Activated CD4-positive, alpha-beta T cell treated with anti-CD3 and anti-CD28 coated beads for 24 hours (primary cell): ENCODE data around the gene NME4.
"Not testable (repeated sequence)": the region's sequence is repeated elsewhere in the genome, so short reads cannot be mapped to it uniquely, and the experiment has no call there.

Experiments
- DNase-seq, 2 donors: peaks; one replicate each; pipeline ENCODE4 v3.0.0-alpha.2; 2020; ENCODE audit warnings: low read depth in 2 of 2

Gene NME4

DNA sequence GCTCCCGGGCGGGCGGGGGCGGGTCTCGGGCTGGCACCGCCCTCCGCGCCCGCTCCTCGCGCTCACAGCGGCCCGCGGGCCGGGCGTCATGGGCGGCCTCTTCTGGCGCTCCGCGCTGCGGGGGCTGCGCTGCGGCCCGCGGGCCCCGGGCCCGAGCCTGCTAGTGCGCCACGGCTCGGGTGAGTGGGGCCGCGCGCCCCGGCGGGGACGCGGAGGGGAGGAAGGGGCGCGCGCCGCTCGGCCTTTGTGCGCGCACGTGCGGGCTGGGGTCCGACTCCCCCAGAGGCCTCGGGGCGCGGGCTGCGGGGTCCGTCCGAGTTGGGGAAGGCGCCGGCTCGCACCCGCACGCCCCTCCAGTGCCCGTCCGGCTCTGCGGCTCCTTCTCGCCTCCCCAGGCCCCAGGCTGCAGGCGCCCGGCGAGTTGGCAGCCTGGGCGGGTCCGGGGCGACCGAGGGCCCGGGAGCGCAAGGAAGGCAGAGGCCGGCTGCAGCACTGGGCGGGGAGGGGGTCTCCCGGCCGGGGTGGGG lies at the start of gene NME4:
TSS of gene NME4 (plus strand) at position 65 of the 527 bp plus-strand sequence. CDS start at position 89, 24 bp downstream.
- DNase-seq = no peak

DNA sequence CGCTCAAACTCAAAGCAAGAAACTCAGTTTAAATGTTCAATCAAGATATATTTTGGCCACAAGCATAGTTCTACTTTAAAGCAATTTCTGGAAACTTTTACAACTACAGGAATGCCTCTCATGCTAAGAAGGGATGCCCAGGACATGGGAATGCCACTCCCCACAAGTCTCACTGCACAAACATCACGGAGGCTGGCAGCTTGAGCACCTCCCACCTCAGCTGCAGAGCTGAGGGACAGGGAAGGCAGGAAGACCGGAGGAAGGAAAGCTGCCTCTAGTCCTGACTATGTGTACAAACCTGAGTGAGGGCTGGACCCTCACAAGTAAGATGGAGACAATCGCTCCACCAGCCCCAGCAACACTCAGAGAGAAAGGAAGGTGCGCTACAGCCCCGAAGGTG lies 49.8 kb upstream of the NME4 start:
- DNase-seq = no peak

DNA sequence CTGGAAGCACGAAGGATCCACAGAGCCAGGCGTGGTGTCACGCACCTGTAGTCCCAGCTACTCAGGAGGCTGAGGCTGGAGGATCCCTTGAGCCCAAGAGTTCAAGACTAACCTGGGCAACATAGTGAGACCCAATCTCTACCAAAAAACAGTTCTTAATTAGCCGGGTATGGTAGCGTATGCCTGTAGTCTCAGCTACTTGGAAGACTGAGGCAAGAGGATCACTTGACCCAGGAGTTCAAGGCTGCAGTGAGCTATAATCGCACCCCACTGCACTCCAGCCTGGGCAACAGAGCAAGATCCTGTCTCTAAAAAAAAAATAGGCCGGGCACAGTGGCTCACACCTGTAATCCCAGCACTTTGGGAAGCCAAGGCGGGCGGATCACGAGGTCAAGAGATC lies 48.5 kb upstream of the NME4 start:
- not testable (repeated sequence) for DNase-seq

DNA sequence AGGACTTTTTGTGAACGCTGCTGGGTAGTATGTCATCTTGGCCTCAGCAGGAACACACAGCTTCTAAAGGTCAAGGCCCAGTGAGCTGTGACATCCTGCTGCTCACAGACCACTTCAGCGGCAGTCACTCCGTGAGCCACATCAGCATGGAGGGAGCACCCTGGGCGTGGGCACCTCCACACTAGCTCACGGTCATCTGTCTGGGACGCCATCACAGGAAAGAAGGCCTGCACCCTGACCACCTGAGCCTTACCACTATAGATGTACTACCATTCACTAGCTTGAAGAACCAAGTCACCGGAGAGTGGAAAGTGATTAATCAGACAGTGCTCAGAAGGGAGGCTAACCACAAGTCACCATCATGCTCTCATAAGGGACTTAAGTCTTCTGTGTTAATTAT lies 47.8 kb upstream of the NME4 start:
- DNase-seq = no peak

DNA sequence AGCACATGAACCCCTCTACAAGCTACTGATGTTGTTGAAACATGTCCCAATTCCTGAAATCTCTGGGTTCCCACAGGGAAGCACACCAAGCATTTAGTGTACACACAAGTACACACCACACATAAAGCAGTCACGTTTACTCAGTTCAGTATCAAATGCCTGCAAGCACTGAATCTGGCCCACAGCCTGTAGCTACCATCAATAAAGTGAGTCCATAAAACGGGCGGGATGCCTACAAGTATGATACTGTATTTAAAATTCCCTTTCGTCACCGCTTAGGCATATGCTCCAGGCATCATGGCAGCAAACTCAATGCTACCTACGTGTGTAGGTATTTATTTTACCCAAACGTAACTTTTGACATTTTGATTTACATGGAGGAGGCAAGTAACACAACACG lies 46.8 kb upstream of the NME4 start:
- DNase-seq = no peak

DNA sequence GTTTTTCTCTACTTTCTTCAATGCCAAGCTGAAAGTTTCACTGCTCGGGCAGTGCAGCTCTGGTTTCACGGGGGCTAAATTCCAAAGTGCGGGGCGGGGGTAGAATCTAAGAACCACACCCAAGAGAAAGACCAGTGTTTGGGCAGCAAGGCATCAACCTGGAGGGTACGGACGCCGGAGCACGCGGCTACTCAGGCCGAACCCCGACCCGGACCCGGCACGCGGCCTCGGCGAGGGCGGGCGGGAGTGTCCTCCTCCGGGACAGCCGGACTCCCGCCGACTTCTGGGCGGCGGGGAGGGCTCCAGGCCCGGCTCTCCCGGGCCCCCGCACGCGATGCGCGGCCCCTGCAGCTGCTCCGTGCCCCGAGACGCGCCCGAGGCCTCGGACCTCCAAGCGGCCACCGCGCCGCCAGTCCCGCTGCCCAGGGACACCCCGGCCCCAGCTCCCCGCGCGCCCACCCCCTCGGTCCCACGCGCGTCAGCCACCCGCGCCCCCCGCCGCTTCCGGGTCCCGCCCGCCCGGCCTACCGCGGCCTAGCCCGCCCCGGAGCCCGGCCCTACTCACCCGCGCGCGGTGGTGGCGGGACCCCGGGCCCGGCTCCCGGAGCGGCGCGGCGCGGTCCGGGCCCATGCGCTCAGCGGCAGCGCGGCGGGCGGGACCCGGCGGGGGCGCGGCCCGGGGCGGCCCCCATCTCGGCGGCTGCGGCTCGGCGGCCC lies 45.0 kb upstream of the NME4 start:
- no peak for DNase-seq

DNA sequence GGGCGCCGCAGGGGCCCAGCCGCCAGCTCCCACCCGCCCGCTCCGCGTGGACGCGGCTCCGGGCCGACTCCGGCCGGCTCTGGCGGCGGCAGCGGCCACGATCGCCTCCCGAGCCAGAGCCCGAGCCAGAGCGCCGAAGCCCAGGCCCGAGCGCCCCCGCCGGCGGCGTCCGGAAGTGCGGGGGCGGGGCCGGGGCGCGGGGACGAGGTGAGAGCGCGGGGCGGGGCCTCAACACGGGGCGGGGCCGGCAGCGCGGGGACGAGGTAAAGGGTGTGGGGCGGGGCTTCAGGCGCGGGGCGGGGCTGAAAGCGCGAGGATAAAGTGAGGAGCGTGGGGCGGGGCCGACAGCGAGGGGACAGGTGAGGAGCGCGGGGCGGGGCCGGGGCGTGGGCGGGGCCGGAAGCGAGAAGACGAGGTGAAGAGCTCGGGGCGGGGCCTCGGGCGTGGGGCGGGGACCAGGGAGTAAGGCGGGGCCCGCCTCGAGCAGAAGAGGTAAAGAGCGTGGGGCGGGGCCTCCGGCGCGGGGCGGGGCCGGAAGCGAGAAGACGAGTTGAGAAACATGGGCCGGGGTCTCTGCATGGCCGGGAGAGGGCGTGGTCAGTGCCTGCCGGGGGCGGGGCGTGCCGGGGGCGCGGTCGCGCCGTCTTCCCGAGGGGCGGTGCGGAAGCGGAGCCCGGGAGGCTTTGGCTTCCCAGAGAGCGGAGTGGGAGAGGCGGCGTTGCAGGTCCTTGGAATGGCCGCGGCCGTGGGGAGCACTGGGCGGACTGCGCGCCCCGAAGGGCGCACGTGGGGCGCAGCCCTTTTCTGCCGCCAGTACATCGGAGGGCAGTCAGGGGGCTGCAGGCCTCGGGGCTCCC lies 44.2 kb upstream of the NME4 start, which contains the start of gene AXIN1:
TSS of gene AXIN1 (minus strand) at position 177 of the 857 bp plus-strand sequence. CDS start 5,698 bp downstream, outside the sequence.
- DNase-seq = peak; percentile 100

DNA sequence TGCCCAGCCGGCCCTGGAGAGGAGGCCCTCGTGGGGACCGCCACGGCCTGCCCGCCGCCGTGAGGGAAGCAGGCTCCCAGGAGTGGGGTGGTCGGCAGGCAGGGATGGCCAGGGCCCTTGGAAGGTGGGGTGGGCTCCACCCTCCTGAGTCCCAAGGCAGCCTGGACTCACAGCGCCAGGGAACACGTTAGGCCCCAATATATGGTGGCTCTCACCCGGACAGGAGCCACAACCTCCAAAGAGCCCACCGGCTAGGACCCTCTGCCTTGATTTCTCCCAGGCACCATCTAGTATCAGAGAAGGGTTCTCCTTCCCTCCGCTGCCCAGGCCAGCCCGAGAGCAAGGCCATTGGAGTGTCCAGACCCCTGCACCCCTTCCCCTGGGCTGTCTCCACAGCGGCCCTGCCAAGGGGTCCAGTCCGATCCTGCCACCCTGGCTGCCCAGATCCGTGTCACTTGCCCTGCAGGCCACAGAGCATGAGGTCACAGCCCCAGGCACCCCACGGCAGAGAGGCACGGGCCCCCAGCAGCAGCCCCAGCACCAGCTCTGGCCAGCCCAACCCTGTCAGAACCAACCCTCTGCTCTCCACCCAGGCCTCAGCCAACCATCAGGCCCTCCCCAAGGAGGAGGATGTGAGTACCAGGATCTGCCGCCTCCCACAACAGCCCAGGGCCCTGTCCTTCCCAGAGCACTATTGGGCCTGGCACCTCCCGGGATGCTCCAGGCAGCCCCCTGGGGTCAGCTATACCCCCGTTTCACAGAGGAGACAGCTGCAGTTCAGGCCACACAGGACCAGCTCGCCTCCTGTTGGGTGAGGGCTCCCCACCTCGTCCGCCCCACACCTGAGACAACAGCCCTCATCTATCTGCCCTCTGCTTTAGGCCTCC lies 43.4 kb upstream of the NME4 start:
- no peak for DNase-seq

DNA sequence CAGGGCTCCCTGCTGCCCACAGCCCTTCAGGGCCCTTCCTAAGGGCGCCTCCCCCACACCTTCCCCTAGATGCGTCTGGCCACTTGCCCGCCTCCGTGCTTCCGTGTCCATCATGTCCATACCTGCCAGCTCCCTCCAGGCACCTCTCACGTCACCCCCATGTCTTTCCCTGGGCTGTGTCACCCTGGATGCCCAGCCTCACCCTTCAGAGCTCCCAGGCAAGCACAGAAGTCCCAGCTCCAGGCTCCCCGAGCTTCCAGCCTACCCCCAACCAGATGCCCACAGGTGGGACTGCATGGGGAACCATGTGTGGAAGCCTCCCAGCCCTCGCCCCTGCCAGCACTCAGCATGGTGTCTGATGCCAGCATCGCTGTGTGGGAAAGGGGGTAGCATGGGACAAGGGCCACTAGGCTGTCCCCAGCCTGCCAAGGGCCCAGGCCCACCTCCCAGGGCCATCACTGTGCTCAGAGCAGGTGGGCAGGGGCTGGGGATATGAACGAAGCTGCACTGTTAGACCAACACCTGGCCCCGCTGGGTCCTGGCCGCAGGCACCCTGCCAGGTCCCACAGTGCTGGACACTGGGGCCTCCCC lies 42.6 kb upstream of the NME4 start:
- no peak for DNase-seq

DNA sequence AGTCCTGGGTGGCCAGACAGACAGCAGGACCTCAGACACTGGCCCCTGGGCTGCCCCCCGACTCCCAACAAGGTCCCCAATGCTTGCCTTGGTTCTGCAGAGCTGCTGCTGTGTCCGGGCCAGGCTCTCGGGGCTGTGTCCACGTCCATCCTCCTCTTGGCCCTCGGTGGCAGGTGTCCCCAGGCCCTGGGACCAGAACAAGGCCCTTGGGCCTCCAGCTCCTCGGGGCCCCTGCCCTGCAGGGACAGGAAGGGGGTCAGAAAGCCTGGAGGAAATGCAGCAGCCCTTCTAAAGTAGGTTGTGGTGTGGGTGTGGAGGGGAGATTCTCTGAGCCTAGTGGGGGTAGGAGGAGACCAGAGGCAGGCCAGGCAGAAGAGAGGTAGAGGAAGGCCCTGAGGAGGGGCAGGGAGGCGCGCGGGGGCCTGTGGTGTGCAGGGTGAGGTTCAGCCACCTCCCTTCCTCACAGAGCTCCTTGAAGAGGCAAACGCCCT lies 42.0 kb upstream of the NME4 start:
- no peak for DNase-seq

DNA sequence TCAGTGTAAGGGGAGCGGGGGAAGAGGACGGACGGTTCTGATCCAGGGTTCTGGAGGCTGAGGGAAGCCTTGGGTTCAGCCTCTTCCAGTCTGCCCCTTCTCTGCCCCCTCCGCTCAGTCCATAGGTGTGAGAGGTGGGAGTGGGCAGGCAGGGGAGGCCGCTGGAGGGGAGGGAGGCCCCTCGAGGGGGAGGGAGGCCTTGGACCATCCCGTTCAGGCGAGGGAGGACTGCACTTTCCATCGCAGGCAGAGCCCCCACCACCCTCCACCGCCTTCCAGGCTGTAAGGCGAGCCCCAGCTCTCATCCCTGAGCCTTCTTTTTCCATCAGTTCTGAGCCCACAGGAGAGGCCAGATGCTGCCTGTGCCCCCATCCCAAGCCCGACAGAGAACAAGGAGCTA lies 40.3 kb upstream of the NME4 start:
- no peak for DNase-seq

DNA sequence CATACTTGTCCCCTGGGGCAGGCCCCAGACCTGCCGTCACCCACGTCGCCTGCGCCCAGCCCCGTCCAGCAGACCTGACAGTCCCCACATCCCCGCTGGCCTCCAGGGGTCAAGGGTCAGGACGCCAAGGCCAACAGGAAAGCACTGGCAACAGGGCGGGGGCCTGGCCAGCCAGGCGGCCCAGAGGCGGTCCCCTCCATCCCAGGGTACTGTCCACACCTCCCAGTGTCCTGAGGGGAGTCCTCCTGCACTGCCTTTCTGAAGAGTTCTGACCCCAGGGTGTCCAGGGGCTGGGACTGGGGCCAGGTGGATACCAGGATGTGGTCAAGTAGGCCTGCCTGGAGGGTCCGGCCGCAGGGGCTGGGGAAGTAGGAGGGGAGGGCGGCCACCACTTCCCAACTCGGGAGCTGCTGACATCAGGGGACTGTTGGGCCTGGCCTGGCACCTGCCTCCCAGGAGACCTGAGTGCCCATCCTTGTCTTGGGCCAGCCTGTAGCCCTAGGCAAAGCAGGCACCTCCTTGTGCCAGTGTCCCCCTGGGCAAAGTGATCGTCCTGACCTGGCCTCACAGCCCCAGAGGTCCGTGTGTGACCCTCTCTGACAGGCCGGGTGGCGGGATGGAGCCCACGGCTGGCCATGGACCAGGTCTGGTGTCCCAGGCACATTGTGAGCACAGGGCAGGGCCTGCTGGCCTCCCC lies 37.8 kb upstream of the NME4 start:
- no peak for DNase-seq

DNA sequence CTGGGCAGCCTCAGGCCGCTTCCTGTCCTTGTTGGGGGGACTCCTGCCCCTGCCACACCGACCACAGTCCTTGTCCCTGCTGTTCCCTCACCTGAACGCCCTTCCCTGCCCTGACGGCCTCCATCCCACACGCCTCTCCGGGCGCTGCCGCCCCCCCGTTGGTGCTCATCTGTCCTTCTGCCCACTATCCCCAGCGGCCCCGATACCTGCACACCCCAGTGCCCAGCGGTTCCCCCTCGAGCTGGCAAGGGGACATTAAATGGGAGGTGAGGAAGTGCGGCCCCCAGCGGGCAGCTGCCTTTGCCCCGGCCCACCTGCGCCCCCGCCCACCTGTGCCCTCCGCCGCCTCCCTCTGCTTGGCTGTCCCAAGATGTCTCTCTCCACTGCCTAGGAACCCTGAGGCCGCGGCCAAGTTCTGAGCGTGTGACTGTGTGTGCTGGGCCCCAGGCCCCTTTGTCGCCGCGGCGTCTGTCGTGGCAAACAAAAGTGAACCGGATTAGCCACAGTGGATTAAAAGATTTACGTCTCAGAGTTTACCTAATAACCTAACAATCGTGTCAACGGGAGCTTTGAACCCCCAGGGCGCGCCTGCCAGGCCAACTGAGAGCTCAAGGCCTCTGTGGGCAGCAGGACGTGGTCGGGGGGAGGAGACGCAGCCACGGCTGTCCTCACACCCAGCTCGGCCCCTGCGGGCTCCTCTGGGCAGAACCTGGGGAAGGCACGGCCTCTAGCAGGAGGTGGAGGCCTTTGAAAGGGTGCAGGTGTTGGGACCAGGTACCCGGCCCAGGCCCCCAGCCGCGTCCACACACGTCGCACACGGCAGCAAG lies 36.9 kb upstream of the NME4 start:
- DNase-seq = no peak

DNA sequence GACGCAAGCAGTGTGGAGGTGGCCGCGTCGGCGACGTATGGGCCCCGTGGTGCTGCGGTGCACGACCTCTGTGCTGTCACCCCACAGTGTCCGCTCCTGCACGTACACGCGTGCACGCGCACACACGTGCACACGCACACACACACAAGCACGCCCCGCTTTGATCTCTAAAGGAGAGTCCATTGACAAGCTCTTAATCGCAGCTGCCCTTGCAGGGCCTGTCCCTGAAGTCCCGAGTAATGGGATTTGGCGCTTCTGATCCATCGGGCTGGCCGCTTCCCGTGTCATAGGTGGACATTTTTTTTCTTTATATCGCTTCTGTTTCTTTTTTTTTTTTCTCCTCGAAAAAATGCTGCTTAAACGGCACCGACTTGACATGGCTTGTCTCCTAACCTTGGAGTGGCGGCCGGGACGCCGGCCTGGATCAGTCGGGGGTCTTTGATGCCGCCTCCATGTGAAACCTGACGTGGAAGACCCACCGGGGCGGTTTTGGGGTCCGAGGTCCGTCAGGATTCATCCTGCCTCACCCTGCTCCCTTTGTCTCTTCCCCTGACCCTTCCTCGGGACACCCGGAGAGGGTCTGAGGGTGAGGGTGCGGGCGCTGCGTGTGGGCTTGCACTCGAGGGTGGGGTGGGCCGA lies 36.2 kb upstream of the NME4 start:
- no peak for DNase-seq

DNA sequence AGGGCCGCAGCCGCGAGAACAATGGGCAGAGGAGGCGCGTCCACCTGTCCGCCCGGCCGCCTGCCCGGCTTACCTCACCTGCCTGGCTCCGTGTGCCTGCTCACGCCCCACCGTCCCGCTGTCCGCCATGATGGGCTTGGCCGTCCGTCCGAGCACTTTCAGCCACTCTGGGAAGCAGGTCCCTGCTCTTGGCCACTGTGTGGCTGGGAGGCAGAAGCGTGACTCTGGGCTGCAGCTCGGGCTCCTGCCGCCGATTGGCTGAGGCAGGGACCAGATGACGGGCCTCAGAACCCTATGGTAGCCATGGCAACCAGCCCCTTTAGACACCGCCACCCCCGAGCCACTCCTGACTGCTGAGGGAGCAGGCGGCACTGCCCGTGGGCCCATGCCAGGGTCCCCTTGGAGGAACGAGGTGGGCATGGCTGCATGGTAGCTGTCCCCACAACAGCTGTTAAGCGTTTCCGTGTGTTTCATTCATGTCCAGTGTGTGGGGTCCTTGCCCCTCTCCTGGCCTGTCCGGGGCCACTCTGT lies 35.6 kb upstream of the NME4 start:
- DNase-seq = no peak

DNA sequence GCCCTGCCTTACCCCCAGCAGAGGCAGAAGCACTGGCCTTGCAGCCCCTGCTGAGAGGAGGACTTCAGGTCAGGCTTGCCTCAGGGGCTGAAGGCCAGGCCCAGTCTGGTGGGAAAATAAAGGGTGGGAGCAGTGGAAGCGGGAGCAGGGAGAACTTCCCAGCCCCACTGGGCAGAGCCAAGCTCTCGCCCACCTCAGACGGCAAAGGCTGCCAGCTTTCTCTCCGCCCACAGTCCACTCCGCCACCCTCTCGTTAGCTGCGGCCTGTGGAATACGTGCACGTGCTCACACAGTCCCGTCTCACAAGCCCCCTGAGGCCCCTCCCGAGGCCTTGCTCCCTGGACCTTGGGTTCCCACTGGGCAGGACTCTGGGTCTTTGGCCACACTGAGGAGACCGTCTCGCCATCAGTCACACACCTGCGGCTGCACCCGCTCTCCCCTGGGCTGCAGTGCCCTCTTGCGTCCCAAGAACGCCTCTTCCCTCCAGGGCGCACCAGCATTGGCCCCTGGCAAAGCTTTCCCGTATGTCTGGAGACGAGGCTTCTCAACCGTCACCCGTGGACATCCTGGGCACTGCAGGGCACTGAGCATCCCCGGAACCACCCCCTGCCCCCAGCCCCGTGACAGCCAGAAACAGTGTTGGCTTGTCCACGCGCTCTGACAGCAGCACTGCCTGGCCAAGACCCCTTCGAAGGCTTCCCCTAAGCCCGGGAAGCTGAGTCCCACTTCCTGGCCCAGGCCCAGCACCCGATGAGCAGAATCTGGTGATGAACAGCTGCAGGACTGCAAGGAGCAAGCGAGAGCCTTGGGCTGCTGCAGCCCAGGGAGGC lies 34.9 kb upstream of the NME4 start:
- DNase-seq = peak; percentile 53 to 56

DNA sequence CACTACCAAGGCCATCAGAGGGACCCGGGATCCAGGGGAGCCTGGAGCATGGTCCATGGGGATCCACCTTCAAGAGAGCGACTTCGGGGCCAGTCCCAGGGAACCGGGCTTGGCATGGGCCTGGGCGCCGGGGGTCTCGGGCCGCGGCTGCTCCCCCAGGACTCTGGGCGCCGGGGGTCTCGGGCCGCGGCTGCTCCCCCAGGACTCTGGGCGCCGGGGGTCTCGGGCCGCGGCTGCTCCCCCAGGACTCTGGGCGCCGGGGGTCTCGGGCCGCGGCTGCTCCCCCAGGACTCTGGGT lies 34.3 kb upstream of the NME4 start:
- DNase-seq = not testable (repeated sequence)

DNA sequence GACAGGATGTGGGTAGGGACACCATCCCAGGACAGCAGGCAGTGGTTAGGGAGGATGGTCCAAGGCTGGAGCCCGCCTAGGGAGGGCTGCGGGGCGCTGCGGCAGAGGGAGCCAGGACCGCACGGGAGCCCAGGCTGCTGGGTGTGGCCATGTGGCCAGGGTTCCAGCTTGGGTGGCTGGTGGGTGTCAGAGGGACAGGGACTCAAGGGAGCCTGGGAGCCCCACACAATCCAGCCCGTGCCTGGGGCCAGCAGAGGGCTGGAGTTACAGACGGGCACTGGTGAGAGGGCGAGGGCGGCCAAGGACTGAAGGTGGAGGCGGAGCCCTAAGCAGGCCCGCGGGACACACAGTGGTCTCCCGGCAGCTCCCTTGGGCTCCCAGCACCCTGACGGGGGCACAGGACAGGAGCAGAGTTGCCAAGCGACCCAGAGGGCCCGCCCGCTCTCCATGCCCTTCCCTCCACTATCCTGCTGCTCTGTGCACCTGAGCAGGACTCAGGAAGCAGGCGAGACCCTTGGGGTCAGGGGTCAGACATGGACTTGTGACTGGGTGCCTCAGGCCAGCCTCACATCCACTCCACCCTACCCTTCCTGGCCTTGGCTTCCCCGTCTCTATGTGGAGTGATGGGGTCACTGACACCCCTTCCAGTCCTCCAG lies 33.8 kb upstream of the NME4 start:
- DNase-seq = no peak
